GM18499 (cell line): ENCODE measurements around the gene NDUFAF3.

ENCODE experiments used
- ATAC-seq: cut with Tn5 transposase; IDR thresholded peaks from one replicate; pipeline ENCODE4 v1.9.1; 2021; ENCODE audit warnings: moderate number of reproducible peaks; ENCODE audit not compliant: insufficient read depth, unreplicated experiment

Gene NDUFAF3

GRCh38 chr3:49021813-49022687 is at the start of gene NDUFAF3:
Gene NDUFAF3, plus strand, starts transcription at chr3:49022121. Its CDS starts 24 bp downstream, at chr3:49022145.
- ATAC-seq: peak; percentile 28

- no peak for ATAC-seq
These were observed 47.7 kb upstream of the NDUFAF3 start for GRCh38 chr3:48974076-48974864.

GRCh38 chr3:48979451-48979850 is 42.5 kb upstream of the NDUFAF3 start:
- ATAC-seq: no peak

- ATAC-seq: no peak
These were observed 41.6 kb upstream of the NDUFAF3 start for GRCh38 chr3:48980295-48980694.

- no peak for ATAC-seq
These were observed 39.9 kb upstream of the NDUFAF3 start for GRCh38 chr3:48982016-48982415.

- no peak for ATAC-seq
These were observed 39.2 kb upstream of the NDUFAF3 start for GRCh38 chr3:48982686-48983085.

- ATAC-seq: no peak
These were observed 38.8 kb upstream of the NDUFAF3 start for GRCh38 chr3:48983096-48983495.

- no peak for ATAC-seq
These were observed 37.3 kb upstream of the NDUFAF3 start for GRCh38 chr3:48984663-48985062.

- ATAC-seq: no peak
These were observed 36.0 kb upstream of the NDUFAF3 start for GRCh38 chr3:48985831-48986376.

GRCh38 chr3:48989126-48989795 is 32.7 kb upstream of the NDUFAF3 start:
- ATAC-seq: no peak

- ATAC-seq: no peak
These were observed 31.9 kb upstream of the NDUFAF3 start, which contains the start of gene P4HTM for GRCh38 chr3:48989796-48990635. Gene P4HTM, plus strand, starts transcription at chr3:48990241. Its CDS starts 16 bp downstream, at chr3:48990257.

GRCh38 chr3:48990636-48991469 is 31.1 kb upstream of the NDUFAF3 start:
- no peak for ATAC-seq

GRCh38 chr3:48991851-48992545 is 29.9 kb upstream of the NDUFAF3 start:
- ATAC-seq: no peak

- no peak for ATAC-seq
These were observed 28.1 kb upstream of the NDUFAF3 start for GRCh38 chr3:48993834-48994233.

GRCh38 chr3:48996640-48997039 is 25.3 kb upstream of the NDUFAF3 start:
- ATAC-seq: no peak

- no peak for ATAC-seq
These were observed 24.8 kb upstream of the NDUFAF3 start for GRCh38 chr3:48997102-48997635.

- no peak for ATAC-seq
These were observed 23.9 kb upstream of the NDUFAF3 start for GRCh38 chr3:48997714-48998637.
